Colonic mucosa (tissue), 4 donors: Measurements from ENCODE around the gene FKBP6. TPM values are rescaled to one million over a fixed set of nuclear protein-coding genes. Genes with fewer than 3 reads are reported as not detected.
"Not testable (repeated sequence)": the region's sequence is repeated elsewhere in the genome, so short reads cannot be mapped to it uniquely, and the experiment has no call there.

Source experiments
- DNase-seq: peaks from one replicate; pipeline ENCODE4 v3.0.0-alpha.2; 2020
- H3K27ac ChIP-seq: fragments of 200-600 bp; one replicate; pipeline ENCODE4 v1.8.0; 2021
- H3K27me3 ChIP-seq: fragments of 200-600 bp; one replicate; pipeline ENCODE4 v1.8.0; 2021
- H3K36me3 ChIP-seq: fragments of 200-600 bp; one replicate; pipeline ENCODE4 v1.8.0; 2021
- H3K4me1 ChIP-seq: fragments of 200-600 bp; one replicate; pipeline ENCODE4 v1.8.0; 2021; ENCODE audit warnings: mild to moderate bottlenecking
- H3K4me3 ChIP-seq: fragments of 200-600 bp; one replicate; pipeline ENCODE4 v1.8.0; 2021
- H3K9ac ChIP-seq, 2 donors: one replicate each; pipeline ENCODE4 v1.7.0; 2013; ENCODE audit warnings: control low read depth in 2 of 2, low read depth in 2 of 2, low read length in 2 of 2
- H3K9me3 ChIP-seq: fragments of 200-600 bp; one replicate; pipeline ENCODE4 v1.8.0; 2021
- intact Hi-C: fragments of 100-400 bp; cut with DNase I; formaldehyde crosslinking; loops from one replicate; pipeline ENCODE4 v1.14.1; 2022
- total RNA-seq, 2 donors: library from RNA; stranded (reverse); fragmentation: NEBNext Ultra II Directional in 1 of 2; extraction: Animal tissue kit (Norgen Biotek cat#: 25700) in 1 of 2; gene quantifications; one replicate each; pipeline ENCODE4 v1.2.1, GENCODE V29; 2021
- TF ChIP-seq, protein P1 (sequence below): fragments of 200-600 bp; IDR thresholded peaks from one replicate; pipeline ENCODE4 v1.8.0; 2022; ENCODE audit warnings: antibody characterized with exemption, mild to moderate bottlenecking
- donor health status: healthy.
- donor health status: DM: no; HTN: no; CAD: no.
- donor health status: DM: no; HTN: no; CAD: no.

The FKBP6 gene
- total RNA-seq, 2 donors from 2014 or later, result not detected

DNA sequence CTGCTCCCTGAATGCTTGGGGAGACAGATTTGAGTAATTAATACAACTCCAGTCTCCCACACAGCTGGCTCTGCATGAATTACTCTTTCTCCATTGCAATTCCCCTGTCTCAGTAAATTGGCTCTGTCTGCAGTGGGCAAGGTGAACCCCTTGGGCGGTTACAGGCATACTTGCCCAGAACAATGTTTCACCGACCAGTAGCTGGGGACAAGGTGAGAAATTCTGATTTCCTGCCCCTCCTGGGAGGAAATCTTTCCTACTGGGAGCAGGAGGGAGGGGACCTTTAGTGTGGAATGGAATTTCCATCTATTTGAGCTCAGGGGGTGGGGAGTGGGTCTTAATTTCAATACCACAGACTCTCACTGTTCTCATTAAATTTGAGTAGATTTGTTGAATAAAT, 63.4 kb downstream of the FKBP6 start:
- DNase-seq, result no peak
- H3K4me1 ChIP-seq, result no peaks in the 10 kb centered on the region
- TF ChIP-seq, protein P1, sequence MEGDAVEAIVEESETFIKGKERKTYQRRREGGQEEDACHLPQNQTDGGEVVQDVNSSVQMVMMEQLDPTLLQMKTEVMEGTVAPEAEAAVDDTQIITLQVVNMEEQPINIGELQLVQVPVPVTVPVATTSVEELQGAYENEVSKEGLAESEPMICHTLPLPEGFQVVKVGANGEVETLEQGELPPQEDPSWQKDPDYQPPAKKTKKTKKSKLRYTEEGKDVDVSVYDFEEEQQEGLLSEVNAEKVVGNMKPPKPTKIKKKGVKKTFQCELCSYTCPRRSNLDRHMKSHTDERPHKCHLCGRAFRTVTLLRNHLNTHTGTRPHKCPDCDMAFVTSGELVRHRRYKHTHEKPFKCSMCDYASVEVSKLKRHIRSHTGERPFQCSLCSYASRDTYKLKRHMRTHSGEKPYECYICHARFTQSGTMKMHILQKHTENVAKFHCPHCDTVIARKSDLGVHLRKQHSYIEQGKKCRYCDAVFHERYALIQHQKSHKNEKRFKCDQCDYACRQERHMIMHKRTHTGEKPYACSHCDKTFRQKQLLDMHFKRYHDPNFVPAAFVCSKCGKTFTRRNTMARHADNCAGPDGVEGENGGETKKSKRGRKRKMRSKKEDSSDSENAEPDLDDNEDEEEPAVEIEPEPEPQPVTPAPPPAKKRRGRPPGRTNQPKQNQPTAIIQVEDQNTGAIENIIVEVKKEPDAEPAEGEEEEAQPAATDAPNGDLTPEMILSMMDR, result no peak
- H3K27me3 ChIP-seq, result no peaks in the 10 kb centered on the region
- H3K9me3 ChIP-seq, result peaks cover 3% of the 10 kb centered on the region
- H3K27ac ChIP-seq, result no peak overlapping the region
- intact Hi-C loops, result no loop called here
- H3K36me3 ChIP-seq, result no peaks in the 10 kb centered on the region
- no peak overlapping the region for H3K9ac ChIP-seq
- H3K4me3 ChIP-seq, result no peak overlapping the region

DNA sequence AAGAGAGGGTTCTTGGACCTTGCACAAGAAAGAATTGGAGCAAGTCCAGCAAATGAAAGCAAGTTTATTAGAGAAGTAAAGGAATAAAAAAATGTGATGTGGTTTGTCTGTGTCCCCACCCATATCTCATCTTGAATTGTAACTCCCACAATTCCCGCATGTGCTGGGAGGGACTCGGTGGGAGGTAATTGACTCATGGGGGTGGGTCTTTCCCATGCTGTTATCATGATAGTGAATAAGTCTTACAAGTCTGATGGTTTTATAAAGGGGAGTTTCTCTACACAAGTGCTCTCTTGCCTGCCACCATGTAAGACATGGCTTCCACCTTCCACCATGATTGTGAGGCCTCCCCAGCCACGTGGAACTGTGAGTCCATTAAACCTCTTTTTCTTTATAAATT, 66.5 kb downstream of the FKBP6 start:
- Histone ChIP-seq H3K9me3 (no peaks in the 10 kb centered on the region), H3K9ac (no peak overlapping the region), H3K4me3 (no peak overlapping the region), H3K36me3 (no peaks in the 10 kb centered on the region), H3K27ac (no peak overlapping the region), H3K4me1 (no peaks in the 10 kb centered on the region), H3K27me3 (no peaks in the 10 kb centered on the region)
- TF ChIP-seq, protein P1, result no peak
- no peak for DNase-seq
- intact Hi-C loops, result no loop called here

DNA sequence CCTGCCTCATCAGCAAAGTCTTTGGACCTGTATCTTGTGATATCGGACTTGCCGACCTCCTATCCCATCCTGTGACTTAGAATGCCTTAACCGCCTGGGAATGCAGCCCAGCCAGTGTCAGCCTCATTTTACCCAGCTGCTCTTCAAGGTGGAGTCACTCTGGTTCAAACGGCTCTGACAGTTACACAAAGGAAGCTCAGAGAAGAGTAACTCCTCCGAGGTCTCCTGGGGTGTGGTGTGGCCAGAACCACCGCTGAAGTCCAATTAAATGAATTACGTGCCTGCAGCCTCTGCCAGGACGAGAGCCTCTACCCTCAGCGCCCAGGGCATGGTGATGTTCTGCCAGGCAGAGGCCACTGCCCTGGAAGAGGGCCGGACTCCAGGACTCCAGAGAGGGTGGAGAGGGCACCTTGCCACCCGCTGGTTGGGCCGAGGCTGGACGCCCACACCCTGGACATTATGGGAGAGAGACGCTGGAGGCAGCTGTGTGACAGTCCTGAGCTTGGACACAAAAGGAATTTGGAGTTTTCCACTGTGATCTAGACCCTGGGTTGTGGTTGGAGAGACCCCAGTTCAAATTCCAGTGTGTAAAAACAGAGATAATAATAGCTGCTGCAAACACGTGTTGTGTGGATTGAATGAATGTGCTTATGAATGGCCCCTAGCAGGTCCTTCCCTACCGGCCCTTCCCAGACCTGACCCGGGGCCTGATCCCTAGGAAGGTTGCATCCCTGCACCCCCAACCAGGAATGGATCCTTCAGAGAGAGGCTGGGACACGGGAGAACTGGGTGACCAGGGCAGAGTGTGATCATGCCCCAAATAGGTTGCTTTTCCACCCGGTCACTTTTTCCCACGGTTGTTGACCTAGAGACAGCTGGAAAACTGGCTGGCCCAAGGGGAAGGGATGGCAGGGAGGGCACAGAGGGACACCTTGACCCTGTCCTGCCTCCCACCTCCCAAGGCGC, 67.9 kb downstream of the FKBP6 start:
- TF ChIP-seq, protein P1, result no peak
- no peaks in the 10 kb centered on the region for H3K4me1 ChIP-seq
- no peak overlapping the region for H3K4me3 ChIP-seq
- no peak for DNase-seq
- no peaks in the 10 kb centered on the region for H3K36me3 ChIP-seq
- H3K9ac ChIP-seq, result no peak overlapping the region
- H3K27me3 ChIP-seq, result no peaks in the 10 kb centered on the region
- intact Hi-C loops, result no loop called here
- H3K9me3 ChIP-seq, result no peaks in the 10 kb centered on the region
- H3K27ac ChIP-seq, result no peak overlapping the region

DNA sequence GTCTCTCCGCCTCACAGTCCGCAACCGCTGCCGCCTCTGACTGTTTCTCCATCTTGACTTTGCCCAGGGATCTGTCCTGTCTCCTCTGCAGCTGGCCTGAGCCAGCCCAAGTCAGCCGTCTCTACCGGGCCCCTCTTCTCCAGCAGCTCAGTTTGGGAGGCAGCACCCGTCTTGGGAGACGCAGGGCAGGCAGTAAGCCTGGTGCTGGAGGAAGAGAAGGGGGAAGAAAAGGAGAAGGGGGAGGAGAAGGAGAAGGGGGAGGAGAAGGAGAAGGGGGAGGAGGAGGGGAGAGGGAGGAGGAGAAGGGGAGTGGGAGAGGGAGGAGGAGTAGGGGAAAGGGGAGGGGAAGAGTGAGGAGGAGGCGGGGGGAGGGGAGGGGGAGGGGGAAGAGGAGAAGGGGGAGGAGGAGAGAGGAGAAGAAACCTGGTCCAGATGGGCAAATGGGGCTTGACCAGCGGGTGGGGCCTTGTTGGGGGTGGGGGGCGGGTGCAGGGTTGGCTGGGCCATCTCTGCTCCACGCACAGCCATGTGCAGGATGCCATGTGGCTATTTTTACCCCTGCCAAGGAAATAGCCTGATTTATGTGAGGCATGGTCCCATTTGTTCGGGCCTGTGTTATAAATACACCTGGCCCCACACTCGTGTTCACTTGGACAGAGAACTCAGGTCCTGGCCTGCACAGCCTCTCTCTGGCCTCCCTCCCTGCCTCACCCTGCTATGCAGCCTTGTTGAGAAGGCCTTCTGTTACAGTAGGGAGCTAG, 69.7 kb downstream of the FKBP6 start:
- Histone ChIP-seq H3K4me1 (no peaks in the 10 kb centered on the region), H3K4me3 (no peak overlapping the region), H3K27me3 (no peaks in the 10 kb centered on the region), H3K9me3 (no peaks in the 10 kb centered on the region), H3K27ac (no peak overlapping the region), H3K36me3 (no peaks in the 10 kb centered on the region), H3K9ac (peak overlapping the region in 1 of 2 donors; percentile 24)
- TF ChIP-seq, protein P1, result no peak
- intact Hi-C loops, result no loop called here
- DNase-seq, result no peak

DNA sequence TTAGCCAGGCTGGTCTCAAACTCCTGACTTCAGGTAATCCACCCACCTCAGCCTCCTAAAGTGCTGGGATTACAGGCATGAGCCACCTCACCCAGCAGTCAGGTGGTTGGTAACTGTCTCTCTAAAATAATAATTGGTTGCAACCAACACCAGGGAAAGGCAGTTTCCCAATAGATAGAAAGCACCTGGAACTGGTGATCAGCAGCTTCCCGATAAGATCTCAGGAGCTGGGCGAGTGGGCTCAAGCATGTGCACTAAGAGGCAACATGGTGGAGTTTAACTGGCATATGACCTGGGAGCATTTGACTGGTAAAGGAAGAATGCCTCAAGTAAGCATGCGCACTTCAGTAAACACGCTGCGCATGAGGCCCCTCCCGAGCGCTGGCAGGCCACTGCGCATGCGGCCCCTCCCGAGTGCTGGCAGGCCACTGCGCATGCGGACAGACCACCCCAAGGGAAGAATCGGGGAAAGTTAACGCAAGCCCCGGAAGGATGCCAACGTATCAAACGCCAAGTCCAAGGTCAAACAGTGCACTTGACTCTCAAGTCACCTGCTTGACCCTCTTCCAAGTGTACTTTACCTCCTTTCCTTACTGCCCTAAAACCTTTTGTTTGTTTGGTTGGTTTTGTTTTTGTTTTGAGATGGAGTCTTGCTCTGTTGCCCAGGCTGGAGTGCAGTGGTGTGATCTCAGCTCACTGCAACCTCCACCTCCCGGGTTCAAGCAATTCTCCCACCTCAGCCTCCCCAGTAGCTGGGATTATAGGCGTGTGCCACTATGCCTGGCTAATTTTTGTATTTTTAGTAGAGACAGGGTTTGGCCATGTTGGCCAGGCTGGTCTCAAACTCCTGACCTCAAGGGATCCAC, 71.5 kb downstream of the FKBP6 start:
- intact Hi-C loops, H3K27ac ChIP-seq: not testable (repeated sequence)

DNA sequence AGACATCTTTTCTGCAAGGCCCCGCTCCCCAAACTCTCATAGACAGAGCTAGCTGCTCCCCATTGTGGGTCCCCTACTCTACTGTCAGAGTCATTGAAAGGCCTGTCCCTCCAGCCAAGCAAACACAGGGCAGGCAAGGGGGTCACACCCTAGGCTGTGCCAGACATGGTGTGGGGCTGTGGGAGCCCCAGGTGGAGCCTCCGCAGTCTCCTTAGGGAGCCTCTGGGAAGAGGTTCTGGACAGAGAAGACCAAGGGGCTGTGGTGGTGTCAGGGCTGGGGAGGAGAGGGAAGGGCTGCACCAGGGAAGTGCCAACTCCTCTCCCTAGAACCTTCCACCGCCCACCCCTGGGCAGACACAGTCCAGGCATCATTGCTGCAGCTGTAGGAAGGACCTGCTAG, 76.9 kb downstream of the FKBP6 start:
- H3K27me3 ChIP-seq, H3K27ac ChIP-seq, H3K4me1 ChIP-seq, H3K9ac ChIP-seq, H3K4me3 ChIP-seq, H3K9me3 ChIP-seq, H3K36me3 ChIP-seq, DNase-seq, intact Hi-C loops: not testable (repeated sequence)

More for the DNA sequence above, 71.5 kb downstream of the FKBP6 start:
- H3K9me3 ChIP-seq, H3K4me1 ChIP-seq, H3K9ac ChIP-seq, H3K36me3 ChIP-seq, H3K27me3 ChIP-seq, H3K4me3 ChIP-seq: not testable (repeated sequence)
- DNase-seq, result peak; percentile 78
